Measurements from ENCODE around the gene GRIA4.

The GRIA4 gene

GRCh38 chr11:105618343-105618955 lies 8.6 kb downstream of the GRIA4 start:
- no peak for DNase-seq
- H3K9me3 Mint-ChIP-seq = no peaks in the 10 kb centered on the region
- TF ChIP-seq, protein P1, sequence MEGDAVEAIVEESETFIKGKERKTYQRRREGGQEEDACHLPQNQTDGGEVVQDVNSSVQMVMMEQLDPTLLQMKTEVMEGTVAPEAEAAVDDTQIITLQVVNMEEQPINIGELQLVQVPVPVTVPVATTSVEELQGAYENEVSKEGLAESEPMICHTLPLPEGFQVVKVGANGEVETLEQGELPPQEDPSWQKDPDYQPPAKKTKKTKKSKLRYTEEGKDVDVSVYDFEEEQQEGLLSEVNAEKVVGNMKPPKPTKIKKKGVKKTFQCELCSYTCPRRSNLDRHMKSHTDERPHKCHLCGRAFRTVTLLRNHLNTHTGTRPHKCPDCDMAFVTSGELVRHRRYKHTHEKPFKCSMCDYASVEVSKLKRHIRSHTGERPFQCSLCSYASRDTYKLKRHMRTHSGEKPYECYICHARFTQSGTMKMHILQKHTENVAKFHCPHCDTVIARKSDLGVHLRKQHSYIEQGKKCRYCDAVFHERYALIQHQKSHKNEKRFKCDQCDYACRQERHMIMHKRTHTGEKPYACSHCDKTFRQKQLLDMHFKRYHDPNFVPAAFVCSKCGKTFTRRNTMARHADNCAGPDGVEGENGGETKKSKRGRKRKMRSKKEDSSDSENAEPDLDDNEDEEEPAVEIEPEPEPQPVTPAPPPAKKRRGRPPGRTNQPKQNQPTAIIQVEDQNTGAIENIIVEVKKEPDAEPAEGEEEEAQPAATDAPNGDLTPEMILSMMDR (IDR thresholded peaks at IDR 0.05) = no peak
- no peaks in the 10 kb centered on the region for H3K4me1 Mint-ChIP-seq
- no peak overlapping the region for H3K4me3 Mint-ChIP-seq
- peaks cover 4% of the 10 kb centered on the region for H3K27me3 Mint-ChIP-seq (ENCODE audit: low read depth, poor library complexity)
- H3K27ac Mint-ChIP-seq = no peak overlapping the region
- H3K36me3 Mint-ChIP-seq (ENCODE audit: low read depth) = no peaks in the 10 kb centered on the region

DNA sequence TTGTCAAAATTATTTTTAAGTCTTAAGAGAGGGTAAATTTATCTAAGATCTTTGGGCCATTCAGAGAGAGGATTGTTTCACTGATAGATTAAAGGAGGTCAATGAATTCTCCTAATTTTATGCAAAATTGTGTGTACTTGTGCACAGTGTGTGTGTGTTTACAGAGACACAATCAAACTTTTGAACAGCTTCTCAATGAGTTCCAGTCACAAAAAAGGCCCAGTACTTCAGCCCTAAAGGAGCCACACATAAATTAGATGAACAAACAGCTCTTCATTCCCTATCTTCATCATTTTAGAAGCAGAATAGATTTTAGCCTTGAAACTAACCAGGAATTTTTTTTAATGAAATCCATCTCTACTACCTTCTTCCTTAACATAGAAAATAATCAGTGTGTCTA lies 9.7 kb downstream of the GRIA4 start:
- TF ChIP-seq, protein P1 (IDR thresholded peaks at IDR 0.05) = no peak
- Mint-ChIP-seq H3K4me1 (no peaks in the 10 kb centered on the region), H3K27me3 (ENCODE audit: low read depth, poor library complexity) (no peaks in the 10 kb centered on the region), H3K4me3 (no peak overlapping the region), H3K9me3 (no peaks in the 10 kb centered on the region), H3K36me3 (ENCODE audit: low read depth) (no peaks in the 10 kb centered on the region), H3K27ac (no peak overlapping the region)
- DNase-seq = no peak

DNA sequence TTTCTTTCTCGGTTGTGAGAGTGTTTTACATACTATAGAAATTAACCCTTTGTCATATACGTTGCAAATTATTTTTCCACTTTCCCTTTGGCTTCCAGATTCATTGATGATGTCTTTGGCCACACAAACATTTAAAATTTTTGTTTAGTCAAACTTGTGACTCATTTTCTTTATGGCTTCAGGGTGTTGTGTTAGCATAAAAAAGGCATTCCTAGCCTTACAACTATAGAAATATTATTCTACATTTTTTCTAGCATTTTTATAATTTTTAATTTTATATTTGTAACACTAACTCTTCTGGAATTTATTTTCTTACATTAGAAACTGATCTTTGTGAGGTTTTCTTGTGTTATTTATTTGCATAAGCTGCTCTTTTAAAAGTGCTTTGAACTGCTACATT lies 12.1 kb downstream of the GRIA4 start:
- TF ChIP-seq, protein P1 (IDR thresholded peaks at IDR 0.05) = no peak
- no peaks in the 10 kb centered on the region for H3K4me1 Mint-ChIP-seq
- H3K4me3 Mint-ChIP-seq = no peak overlapping the region
- no peak for DNase-seq
- no peak overlapping the region for H3K27ac Mint-ChIP-seq
- H3K27me3 Mint-ChIP-seq (ENCODE audit: low read depth, poor library complexity) = no peaks in the 10 kb centered on the region
- no peaks in the 10 kb centered on the region for H3K36me3 Mint-ChIP-seq (ENCODE audit: low read depth)
- no peaks in the 10 kb centered on the region for H3K9me3 Mint-ChIP-seq

DNA sequence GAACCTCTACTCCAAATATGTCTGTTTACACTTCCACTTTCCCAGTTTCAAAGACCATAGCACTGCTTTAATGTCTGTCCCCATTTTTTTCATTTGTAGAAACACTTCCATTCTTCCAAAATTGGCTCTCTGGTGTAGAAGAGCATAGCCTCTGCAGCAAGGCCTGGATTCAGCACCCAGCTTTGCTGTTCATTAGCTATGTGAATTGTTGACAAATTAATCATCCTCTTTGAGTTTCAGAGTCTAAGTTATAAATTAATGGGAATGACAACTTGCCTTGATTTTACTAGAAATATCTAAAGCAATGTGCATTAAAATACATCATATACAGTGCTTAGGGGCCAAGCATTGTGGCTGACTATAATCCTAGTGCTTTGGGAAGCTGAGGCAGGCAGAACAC lies 22.4 kb downstream of the GRIA4 start:
- Mint-ChIP-seq H3K36me3 (ENCODE audit: low read depth) (no peaks in the 10 kb centered on the region), H3K4me3 (no peak overlapping the region), H3K27me3 (ENCODE audit: low read depth, poor library complexity) (peaks cover 4% of the 10 kb centered on the region), H3K4me1 (no peaks in the 10 kb centered on the region), H3K27ac (no peak overlapping the region), H3K9me3 (no peaks in the 10 kb centered on the region)
- TF ChIP-seq, protein P1 (IDR thresholded peaks at IDR 0.05) = no peak
- no peak for DNase-seq

- no peaks in the 10 kb centered on the region for H3K4me1 Mint-ChIP-seq
- no peaks in the 10 kb centered on the region for H3K36me3 Mint-ChIP-seq (ENCODE audit: low read depth)
- DNase-seq = no peak
- TF ChIP-seq, protein P1 (IDR thresholded peaks at IDR 0.05) = no peak
- no peak overlapping the region for H3K27ac Mint-ChIP-seq
- no peaks in the 10 kb centered on the region for H3K9me3 Mint-ChIP-seq
- peaks cover 4% of the 10 kb centered on the region for H3K27me3 Mint-ChIP-seq (ENCODE audit: low read depth, poor library complexity)
- no peak overlapping the region for H3K4me3 Mint-ChIP-seq
Measured at GRCh38 chr11:105635466-105635865, 25.6 kb downstream of the GRIA4 start.

GRCh38 chr11:105636496-105636895 lies 26.6 kb downstream of the GRIA4 start:
- H3K9me3 Mint-ChIP-seq = no peaks in the 10 kb centered on the region
- TF ChIP-seq, protein P1 (IDR thresholded peaks at IDR 0.05) = no peak
- no peaks in the 10 kb centered on the region for H3K36me3 Mint-ChIP-seq (ENCODE audit: low read depth)
- H3K27me3 Mint-ChIP-seq (ENCODE audit: low read depth, poor library complexity) = peaks cover 4% of the 10 kb centered on the region
- DNase-seq = no peak
- no peak overlapping the region for H3K4me3 Mint-ChIP-seq
- H3K27ac Mint-ChIP-seq = no peak overlapping the region
- no peaks in the 10 kb centered on the region for H3K4me1 Mint-ChIP-seq
